HK-2 (cell line): ENCODE measurements around the gene FST.

ENCODE experiments used
- DNase-seq: peaks from one replicate; pipeline ENCODE4 v3.0.0-alpha.2; 2018; ENCODE audit not compliant: unreplicated experiment

FST gene

DNA sequence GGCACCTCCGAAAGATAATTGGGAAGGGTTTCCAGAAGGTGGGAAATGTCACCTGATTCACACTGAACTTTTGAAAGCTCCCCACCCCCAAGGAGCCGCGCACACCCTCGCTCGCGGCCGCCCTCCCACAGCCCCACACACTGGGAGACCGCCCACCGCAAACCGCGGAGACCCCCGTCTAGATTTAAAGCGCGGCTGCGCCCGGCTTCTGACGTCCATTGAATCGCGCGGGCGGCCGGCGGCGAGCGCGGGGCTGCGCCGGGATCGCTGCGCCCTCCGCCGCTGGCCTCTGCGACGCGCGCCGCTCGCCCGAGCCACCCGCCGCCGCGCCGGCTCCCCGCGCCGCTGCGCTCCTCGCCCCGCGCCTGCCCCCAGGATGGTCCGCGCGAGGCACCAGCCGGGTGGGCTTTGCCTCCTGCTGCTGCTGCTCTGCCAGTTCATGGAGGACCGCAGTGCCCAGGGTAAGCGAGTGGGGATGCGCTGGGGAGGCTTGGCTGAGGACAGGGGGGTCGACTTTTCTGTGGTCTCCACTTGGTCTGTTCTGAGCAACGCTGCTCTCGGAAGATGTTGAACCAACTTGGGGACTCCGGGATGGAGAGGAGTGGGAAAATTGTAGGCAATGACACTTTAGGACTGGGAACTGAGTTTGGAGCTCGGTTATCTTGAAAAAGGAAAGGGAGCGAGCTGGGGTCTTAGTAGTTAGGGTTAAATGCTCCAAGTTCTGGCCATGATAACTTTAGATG is at the start of gene FST:
Gene FST (plus strand): TSS at position 214 of the 743 bp plus-strand sequence. CDS start 163 bp downstream, at position 377.
- DNase-seq: no peak

- no peak for DNase-seq
Measured at GRCh38 chr5:53431665-53432064, 48.8 kb upstream of the FST start.

DNA sequence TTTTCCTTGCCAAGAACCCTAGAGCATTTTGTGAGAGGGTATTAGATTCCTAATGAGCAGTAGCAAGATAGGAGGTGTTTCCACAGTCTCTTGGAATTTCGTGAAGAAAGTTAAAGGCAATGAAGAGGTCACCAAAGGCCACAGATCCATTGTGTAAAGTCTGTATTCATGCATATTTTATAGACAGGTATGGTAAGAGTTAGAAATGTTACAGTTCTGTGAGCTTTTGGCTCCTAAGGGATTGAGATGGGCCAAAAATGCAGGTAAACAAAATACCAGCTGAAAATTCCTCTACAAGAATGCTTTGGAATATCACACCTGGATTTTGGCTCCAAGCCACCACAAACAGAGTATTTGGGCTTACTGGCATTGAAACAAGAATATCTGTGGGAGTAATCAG is 47.4 kb upstream of the FST start:
- no peak for DNase-seq

DNA sequence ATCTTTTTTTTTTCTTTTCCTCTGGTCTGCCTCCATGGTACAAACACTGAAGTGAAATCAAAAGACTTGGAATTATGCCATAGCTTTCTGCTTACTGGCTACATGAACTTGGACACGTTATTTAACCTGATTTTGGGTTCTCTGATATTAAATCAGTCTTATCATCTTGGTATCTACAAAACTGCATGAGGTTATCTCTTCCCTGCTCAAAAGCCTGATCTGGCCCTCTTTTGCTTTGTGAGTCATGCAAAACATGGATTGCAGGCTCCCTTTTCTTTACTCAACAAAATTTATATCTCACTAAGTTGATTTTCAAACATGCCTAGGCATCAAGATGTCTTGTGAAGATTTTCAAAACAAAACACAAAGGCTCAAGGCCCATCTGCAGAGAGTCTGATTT is 45.9 kb upstream of the FST start:
- no peak for DNase-seq

- DNase-seq: no peak
Measured at GRCh38 chr5:53436480-53437191, 43.8 kb upstream of the FST start.

GRCh38 chr5:53438079-53438478 is 42.4 kb upstream of the FST start:
- no peak for DNase-seq

DNA sequence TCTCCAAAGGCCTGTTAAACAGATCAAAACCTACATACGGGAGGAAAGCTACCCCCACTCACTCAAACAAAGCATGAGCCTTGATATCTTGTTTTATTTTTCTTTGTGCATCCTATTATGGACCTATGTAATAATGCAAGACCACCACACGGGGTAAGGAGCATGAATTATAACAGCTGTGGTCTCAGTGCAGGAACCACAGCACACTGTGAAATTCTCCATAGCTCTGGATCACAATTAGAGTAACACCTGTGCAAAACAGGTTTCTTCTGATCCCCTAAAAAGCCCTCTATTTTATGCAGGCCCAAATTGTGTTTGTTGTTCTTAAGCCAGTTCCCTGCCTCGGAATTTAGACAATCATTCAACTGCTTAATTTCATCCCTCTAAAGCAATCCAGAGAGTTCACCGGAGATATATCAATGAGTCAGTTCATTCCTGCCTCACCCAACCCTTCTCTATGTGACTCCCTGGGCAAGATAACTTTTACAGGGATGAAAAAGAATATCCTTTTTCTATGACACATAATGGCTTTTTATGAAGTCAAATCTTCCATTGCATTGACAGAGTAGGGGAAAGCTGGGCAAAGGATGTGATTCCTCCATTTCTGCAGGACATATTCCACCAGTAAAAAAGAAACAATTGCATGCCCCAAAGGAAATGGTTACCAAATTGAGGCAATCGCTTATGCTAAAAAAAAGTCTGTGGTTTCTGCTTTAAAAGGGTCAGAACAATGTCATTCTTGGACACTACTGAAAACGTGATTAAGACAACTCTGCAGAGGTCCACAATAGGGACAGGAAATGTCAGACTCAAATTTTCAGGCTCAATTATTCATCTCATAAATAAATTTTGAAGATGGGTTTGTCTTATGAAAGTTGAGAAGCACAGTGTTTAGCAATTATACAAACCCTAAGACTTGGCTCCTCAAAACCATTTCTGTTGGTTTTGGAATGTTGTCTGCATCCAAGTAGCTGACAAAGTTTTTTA is 41.6 kb upstream of the FST start:
- DNase-seq: no peak

GRCh38 chr5:53442961-53443360 is 37.5 kb upstream of the FST start:
- no peak for DNase-seq

DNA sequence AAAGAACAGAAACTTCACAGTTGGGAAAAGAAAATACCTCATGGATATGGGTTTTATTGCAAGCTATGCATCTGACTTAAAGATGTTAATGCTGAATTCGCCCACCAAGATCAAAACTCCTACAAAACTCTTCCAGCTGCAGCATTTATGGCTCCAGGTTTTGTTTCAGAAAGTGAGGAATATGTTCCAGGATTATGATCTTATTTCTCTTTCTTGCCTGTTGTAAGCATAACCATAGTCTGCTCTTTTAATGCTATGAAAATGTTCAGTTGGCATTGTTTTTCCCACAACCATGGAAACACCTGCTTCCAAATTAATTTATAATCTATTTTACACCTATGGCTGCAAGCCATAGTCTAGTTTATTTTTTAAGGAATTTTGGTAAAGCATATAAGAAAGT is 34.9 kb upstream of the FST start:
- DNase-seq: no peak

GRCh38 chr5:53446908-53447307 is 33.5 kb upstream of the FST start:
- no peak for DNase-seq

- DNase-seq: no peak
Measured at GRCh38 chr5:53448851-53449250, 31.6 kb upstream of the FST start.

GRCh38 chr5:53453898-53454718 is 26.3 kb upstream of the FST start:
- no peak for DNase-seq

DNA sequence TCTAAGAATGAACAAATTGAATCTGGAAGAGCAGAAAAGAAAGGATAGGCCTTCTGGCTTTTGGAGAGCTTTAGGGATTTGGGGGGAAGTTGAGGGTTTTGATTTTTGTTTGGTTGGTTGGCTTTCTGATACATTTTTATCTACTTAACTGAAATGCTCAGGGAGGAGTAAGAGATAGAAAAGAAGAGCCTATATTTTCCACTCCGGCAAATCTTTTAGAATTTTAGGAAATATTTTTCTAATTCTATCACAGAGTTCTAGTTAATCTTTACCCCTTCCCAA is 25.8 kb upstream of the FST start:
- DNase-seq: no peak

DNA sequence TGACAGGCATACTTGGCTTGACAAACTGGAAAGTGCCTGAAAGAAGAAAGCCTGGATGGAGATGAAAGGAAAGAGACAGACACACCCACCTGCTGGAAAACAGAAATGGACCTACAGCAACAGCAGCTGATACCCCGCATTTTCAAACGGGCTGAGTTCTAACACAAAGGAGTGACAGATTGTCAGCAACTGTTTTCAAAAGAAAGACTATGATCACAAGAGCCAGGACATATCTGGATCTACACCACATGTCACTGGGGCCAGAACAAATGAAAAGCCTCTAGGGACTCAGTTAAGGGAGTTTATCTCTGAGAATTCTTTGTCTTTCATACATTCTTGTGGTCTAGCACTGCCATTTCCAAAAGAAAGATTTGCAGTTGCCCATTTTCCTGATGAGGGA is 24.1 kb upstream of the FST start:
- no peak for DNase-seq

GRCh38 chr5:53463909-53464621 is 16.4 kb upstream of the FST start:
- no peak for DNase-seq

- DNase-seq: no peak
Measured at GRCh38 chr5:53464722-53465121, 15.7 kb upstream of the FST start.

- no peak for DNase-seq
Measured at GRCh38 chr5:53469946-53470687, 10.3 kb upstream of the FST start.

DNA sequence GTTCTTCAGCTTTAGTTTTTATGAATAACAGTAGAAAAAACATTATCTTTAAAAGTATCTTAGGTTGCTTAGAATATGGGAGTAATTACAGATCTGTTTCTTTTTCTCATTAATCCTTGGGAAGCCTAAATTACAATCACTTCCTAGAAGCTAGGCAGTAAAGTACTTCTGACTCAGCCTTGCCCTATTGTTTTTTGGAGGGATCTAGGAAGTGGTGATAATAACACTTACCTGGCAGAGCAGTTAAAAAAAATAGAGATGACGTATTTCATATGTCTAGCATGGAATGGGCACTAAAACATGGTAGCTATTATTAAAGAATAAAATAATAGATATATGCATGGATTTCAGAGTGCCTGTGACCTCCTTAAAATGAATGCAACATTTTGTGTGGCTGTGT is 8.2 kb upstream of the FST start:
- DNase-seq: no peak

- DNase-seq: no peak
Measured at GRCh38 chr5:53472720-53473510, 7.5 kb upstream of the FST start.
